ENCODE results near the gene TLE6. TPM values are rescaled to one million over a fixed set of nuclear protein-coding genes. Genes with fewer than 3 reads are reported as not detected.

TLE6 gene
- total RNA-seq, 2 experiments from 2014 or later = 2.5 to 2.6 TPM

Other genes with a start within 250 kb of the TLE6 start
- 10 to 100 TPM; 21.0 to 24.0 TPM for gene SLC39A3, start 237.5 kb upstream of the TLE6 start, total RNA-seq
- 10 to 100 TPM; 45.6 to 46.2 TPM for gene SGTA, start 194.3 kb upstream of the TLE6 start, total RNA-seq
- 100 to 1,000 TPM; 126 TPM for gene THOP1, start 192.1 kb upstream of the TLE6 start, total RNA-seq
- gene ZNF554, start 157.7 kb upstream of the TLE6 start, total RNA-seq = 1 to 10 TPM; 2.0 TPM
- 1 to 10 TPM; 3.6 to 3.8 TPM for gene ZNF555, start 136.1 kb upstream of the TLE6 start, total RNA-seq
- gene ZNF556, start 110.2 kb upstream of the TLE6 start, total RNA-seq = not detected
- 1 to 10 TPM; 6.7 to 8.3 TPM for gene ZNF57, start 76.6 kb upstream of the TLE6 start, total RNA-seq
- 1 to 10 TPM; 4.3 to 4.8 TPM for gene ZNF77, start 32.6 kb upstream of the TLE6 start, total RNA-seq
- gene TLE2, start 51.7 kb downstream of the TLE6 start, total RNA-seq = 1 to 10 TPM; 8.5 to 9.9 TPM
- gene TLE5, start 84.9 kb downstream of the TLE6 start, total RNA-seq = 100 to 1,000 TPM; 411 to 426 TPM
- gene GNA11, start 116.8 kb downstream of the TLE6 start, total RNA-seq = 10 to 100 TPM in 1 of 2 experiments, 1 to 10 TPM in 1; 6.3 to 11.6 TPM
- 10 to 100 TPM; 78.4 to 79.5 TPM for gene GNA15, start 158.5 kb downstream of the TLE6 start, total RNA-seq
- 10 to 100 TPM; 32.7 to 34.0 TPM for gene S1PR4, start 201.2 kb downstream of the TLE6 start, total RNA-seq
- 10 to 100 TPM; 47.0 to 50.9 TPM for gene NCLN, start 208.4 kb downstream of the TLE6 start, total RNA-seq
- gene CELF5, start 247.1 kb downstream of the TLE6 start, total RNA-seq = under 1 TPM in 1 of 2 experiments, not detected in 1; 0.14 TPM